BLaER1 (cell line): ENCODE data around the gene PCBP2.

Source experiments
- H3K27ac ChIP-seq: shearing (Covaris generic); formaldehyde crosslinking; 2 replicates; pipeline ENCODE4 v1.8.1; 2022
- H3K27me3 ChIP-seq: shearing (Covaris generic); formaldehyde crosslinking; 2 replicates; pipeline ENCODE4 v1.8.1; 2022
- H3K36me3 ChIP-seq: shearing (Covaris generic); formaldehyde crosslinking; 2 replicates; pipeline ENCODE4 v1.8.1; 2022
- H3K4me1 ChIP-seq: shearing (Covaris generic); formaldehyde crosslinking; 2 replicates; pipeline ENCODE4 v1.8.1; 2022
- H3K4me2 ChIP-seq: shearing (Covaris generic); formaldehyde crosslinking; 2 replicates; pipeline ENCODE4 v1.8.1; 2022
- H3K4me3 ChIP-seq: shearing (Covaris generic); formaldehyde crosslinking; 2 replicates; pipeline ENCODE4 v1.8.1; 2022
- H3K9ac ChIP-seq: shearing (Covaris generic); formaldehyde crosslinking; 2 replicates; pipeline ENCODE4 v1.8.1; 2022
- H3K9me3 ChIP-seq: shearing (Covaris generic); formaldehyde crosslinking; 2 replicates; pipeline ENCODE4 v1.8.1; 2022
- H4K20me1 ChIP-seq: shearing (Covaris generic); formaldehyde crosslinking; 2 replicates; pipeline ENCODE4 v1.8.1; 2022
- Cebpa-rat ChIP-seq: shearing (Covaris generic); IDR thresholded peaks from 2 replicates; pipeline ENCODE4 v1.8.1; 2022

PCBP2 gene

DNA sequence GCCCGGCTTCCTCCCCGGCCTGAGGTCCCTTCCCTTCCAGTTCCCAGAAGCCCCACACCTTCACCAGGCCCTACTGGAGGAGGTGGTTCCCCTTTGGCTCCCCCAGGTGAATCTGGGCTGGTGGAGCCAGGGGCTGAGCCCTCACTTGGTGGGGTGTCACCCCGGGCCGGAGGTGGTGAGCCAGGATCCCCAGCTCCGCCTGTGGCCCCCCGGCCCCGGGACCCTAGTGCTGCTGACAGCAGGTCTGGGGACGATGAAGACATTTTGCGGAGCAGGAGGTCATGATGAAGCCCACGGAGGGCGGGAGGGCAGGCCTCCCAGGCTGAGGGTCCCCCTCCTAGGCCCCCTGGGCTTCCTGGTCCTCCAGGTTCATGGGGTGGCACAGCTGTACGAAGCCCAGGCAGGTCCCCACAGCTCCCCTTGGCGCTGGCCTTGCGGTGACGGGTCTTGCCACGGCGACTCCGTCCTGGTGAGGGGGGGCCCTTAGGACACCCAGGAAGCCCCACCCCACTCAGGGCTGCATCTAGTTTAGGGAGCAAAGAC, 30.8 kb downstream of the PCBP2 start:
- Histone ChIP-seq H3K27ac (no peak overlapping the region), H4K20me1 (peaks cover 100% of the 10 kb centered on the region)

DNA sequence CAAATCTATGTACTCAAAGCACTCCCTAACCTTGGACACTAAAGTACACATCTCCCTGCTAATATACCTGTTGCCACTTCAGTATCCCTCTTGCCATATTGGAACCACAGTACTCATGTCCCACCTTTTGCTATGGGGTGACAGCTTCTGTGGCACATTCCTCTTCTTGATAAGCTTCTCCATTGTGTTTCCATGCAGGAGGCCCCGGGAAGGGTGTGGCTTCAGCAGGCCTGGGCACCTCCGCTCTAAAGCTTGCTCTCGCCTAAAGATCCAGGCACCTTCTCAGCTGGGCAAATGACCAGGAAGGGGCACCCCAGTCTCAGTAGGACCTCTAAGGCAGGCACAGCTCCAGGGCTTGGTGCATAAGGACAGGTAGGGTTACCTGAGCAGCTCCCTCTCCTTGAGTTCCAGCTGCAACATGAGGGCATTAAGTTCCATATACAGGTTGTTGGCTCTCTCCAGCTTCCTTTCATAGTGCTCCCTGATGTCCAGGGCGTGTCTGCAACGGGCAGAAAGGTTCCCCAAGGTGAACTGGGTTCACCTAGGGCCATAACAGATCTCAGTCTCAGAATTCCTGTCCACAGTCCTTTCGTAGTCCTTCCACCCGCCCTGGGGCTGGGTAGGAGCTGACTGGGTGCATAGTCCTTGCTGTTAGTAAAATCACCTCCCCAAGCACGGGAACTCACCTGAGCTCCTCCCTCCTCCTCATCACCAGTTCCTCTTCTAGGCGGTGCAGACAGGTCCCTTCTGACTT, 31.5 kb downstream of the PCBP2 start:
- peaks cover 100% of the 10 kb centered on the region for H3K36me3 ChIP-seq
- 0 out of 2 replicates have a peak, but pooled peaks cover 3% of the 10 kb centered on the region for H3K27me3 ChIP-seq
- H3K4me2 ChIP-seq, result no peak overlapping the region
- no peak overlapping the region for H3K9ac ChIP-seq
- H4K20me1 ChIP-seq, result peaks cover 100% of the 10 kb centered on the region
- no peak overlapping the region for H3K27ac ChIP-seq
- H3K9me3 ChIP-seq, result no peaks in the 10 kb centered on the region
- no peak overlapping the region for H3K4me3 ChIP-seq
- peaks cover 8% of the 10 kb centered on the region; the same call in 1 of the 2 replicates for H3K4me1 ChIP-seq
- TF ChIP-seq Cebpa-rat, result no peak

More for the DNA sequence above, 30.8 kb downstream of the PCBP2 start:
- H3K9ac ChIP-seq, result no peak overlapping the region
- peaks cover 100% of the 10 kb centered on the region for H3K36me3 ChIP-seq
- H3K4me2 ChIP-seq, result no peak overlapping the region
- no peak for TF ChIP-seq Cebpa-rat
- 0 out of 2 replicates have a peak, but pooled peaks cover 3% of the 10 kb centered on the region for H3K27me3 ChIP-seq
- H3K4me1 ChIP-seq, result peaks cover 8% of the 10 kb centered on the region; the same call in 1 of the 2 replicates
- H3K4me3 ChIP-seq, result no peak overlapping the region
- H3K9me3 ChIP-seq, result no peaks in the 10 kb centered on the region

DNA sequence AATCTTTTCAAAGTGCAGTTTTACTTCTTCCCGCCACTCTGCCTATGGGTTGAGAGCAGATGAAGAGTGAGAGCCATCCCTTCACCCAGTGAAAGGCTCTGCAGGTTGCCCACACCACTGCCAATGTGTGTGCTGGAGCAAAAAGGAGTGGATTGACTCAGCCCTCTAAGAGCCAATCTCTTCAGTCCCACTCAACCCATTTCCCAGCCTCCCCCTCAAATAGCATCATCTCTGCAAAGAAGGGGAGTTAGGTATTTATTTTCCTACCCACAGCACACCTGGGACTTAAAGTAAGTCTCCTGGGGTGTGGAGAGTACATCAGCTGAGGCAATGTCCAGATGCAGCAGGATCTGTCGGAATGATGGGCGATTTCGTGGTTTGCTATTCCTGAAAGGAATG, 32.1 kb downstream of the PCBP2 start:
- Histone ChIP-seq H3K27ac (no peak overlapping the region), H3K4me2 (no peak overlapping the region), H3K4me3 (no peak overlapping the region), H4K20me1 (peaks cover 94% of the 10 kb centered on the region), H3K36me3 (peaks cover 95% of the 10 kb centered on the region), H3K9me3 (no peaks in the 10 kb centered on the region), H3K4me1 (peaks cover 8% of the 10 kb centered on the region; the same call in 1 of the 2 replicates), H3K9ac (no peak overlapping the region), H3K27me3 (0 out of 2 replicates have a peak, but pooled peaks cover 3% of the 10 kb centered on the region)
- TF ChIP-seq Cebpa-rat, result no peak

DNA sequence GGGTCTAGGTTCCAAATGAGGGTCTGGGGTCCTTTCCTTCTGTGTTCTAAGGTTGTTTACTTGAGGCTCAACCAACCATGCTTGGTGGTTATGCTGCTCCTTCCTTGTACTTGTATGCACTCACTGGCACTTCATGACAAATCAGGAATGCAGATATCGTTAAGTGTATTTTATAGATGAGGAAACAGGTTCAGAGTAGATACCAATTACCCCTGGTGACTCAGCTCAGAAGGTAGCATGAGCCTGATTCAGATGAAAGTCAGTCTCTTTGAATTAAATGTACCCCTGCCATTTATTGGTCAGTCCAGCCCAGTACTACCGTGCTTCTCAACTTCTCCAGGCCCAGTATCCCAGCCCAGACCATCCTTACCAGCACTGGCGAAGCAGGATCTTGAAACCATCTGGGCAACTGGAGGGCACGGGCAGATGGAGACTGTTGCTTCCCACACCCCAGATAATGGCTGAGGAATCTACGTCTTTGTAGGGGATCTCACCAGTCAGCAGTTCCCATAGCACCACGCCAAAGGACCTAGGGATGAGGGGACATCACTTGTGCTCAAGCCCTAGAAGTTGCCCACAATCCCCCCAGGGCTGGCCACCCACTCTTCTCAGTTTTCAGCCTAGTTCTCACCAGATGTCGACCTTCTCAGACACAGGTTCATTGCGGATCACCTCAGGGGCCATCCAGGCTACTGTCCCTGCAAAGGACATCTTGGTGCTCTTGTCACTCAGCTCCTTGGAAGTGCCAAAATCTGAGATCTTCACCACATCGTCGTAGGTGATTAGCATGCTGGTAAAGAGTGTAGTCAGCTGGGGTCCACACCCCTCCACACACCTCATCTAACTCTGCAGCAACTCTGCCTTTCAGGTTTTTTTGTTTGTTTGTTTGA, 33.0 kb downstream of the PCBP2 start:
- no peak overlapping the region for H3K4me3 ChIP-seq
- H3K27ac ChIP-seq, result no peak overlapping the region
- 0 out of 2 replicates have a peak, but pooled peaks cover 3% of the 10 kb centered on the region for H3K27me3 ChIP-seq
- H3K36me3 ChIP-seq, result peaks cover 85% of the 10 kb centered on the region
- H3K9me3 ChIP-seq, result no peaks in the 10 kb centered on the region
- no peak overlapping the region for H3K9ac ChIP-seq
- H3K4me1 ChIP-seq, result peaks cover 8% of the 10 kb centered on the region; the same call in 1 of the 2 replicates
- no peak for TF ChIP-seq Cebpa-rat
- no peak overlapping the region for H3K4me2 ChIP-seq
- peaks cover 91% of the 10 kb centered on the region for H4K20me1 ChIP-seq

DNA sequence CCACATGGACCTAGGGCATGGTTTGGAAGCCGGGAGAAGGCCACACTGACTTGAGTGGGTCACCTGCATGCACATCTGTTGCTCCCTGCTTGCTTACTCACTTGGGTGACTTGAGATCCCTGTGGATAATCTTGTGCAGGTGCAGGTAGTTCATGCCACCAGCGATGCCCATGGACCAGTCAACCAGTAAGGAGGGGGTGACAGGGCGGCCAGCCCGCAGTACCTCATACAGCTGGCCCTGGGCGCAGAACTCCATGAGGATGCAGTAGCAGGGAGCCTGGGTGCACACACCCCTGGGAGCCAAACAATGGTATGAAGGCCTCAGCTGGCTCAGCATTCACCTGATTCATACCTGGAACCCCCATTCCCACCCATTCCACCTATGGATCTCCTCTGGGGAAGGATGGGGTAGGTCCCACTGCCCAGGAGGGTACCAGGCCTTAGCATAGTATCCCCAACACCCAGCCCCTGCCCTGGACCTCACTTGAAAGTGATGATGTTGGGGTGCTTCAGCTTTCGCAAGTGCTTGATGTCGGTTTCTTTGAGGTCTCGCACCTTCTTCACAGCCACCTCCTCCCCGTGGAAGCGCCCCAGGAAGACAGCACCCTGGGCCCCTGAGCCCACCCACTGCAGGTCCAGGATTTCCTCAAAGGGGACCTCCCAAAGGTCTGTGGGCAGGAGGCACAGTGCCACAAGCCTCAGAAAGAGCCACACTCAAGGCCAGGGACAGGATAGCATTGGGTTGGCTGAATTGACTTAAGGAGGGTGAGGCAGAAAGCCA, 34.2 kb downstream of the PCBP2 start:
- Histone ChIP-seq H3K4me3 (no peak overlapping the region), H3K27ac (0 out of 2 replicates have a peak overlapping the region, but pooled peaks have one; percentile 38), H3K4me2 (no peak overlapping the region), H3K36me3 (peaks cover 73% of the 10 kb centered on the region), H3K9me3 (no peaks in the 10 kb centered on the region), H3K4me1 (peaks cover 17% of the 10 kb centered on the region), H3K27me3 (0 out of 2 replicates have a peak, but pooled peaks cover 3% of the 10 kb centered on the region), H3K9ac (no peak overlapping the region), H4K20me1 (peaks cover 81% of the 10 kb centered on the region)
- no peak for TF ChIP-seq Cebpa-rat

DNA sequence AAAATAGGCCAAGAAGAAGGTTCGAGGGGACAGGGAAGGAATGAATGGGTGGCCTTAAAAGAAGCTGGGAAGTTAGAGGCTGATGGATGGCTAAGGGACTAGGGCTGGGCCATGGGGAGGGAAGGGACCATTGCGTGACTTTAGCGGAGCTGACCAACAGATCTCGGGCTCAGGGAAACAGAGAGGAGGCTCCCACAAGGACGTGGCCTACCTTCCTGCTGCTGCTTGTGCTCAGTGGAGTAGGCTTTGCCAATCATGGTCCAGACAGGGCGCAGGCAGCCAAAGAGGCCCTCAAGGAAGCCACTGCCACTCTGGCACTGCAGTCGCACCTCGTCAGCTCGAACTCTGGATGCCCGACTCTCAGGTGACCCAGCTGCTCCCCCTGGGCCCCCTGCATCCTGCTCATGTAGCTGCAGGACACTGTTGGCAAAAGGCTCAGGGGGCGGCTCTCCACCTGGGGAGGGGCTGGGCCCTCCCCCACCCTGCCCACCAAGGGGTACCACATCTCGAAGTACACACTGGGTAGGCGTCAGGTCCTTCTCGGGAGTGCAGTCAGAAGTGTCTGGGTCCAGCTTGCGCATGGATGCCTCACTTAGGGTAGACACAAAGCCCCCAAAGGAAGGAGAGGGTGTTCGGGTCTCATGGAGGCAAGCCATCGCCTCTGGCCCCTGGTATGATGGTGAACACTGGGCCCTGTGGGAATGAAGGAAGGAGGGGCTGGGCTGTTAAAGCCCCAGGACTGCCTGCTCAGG, 35.0 kb downstream of the PCBP2 start:
- H3K27ac ChIP-seq, result 0 out of 2 replicates have a peak overlapping the region, but pooled peaks have one; percentile 38
- H3K9me3 ChIP-seq, result no peaks in the 10 kb centered on the region
- peaks cover 20% of the 10 kb centered on the region for H3K4me1 ChIP-seq
- H3K36me3 ChIP-seq, result peaks cover 66% of the 10 kb centered on the region
- TF ChIP-seq Cebpa-rat, result no peak
- no peak overlapping the region for H3K4me2 ChIP-seq
- no peak overlapping the region for H3K9ac ChIP-seq
- H4K20me1 ChIP-seq, result peaks cover 75% of the 10 kb centered on the region
- H3K4me3 ChIP-seq, result no peak overlapping the region
- 0 out of 2 replicates have a peak, but pooled peaks cover 3% of the 10 kb centered on the region for H3K27me3 ChIP-seq

DNA sequence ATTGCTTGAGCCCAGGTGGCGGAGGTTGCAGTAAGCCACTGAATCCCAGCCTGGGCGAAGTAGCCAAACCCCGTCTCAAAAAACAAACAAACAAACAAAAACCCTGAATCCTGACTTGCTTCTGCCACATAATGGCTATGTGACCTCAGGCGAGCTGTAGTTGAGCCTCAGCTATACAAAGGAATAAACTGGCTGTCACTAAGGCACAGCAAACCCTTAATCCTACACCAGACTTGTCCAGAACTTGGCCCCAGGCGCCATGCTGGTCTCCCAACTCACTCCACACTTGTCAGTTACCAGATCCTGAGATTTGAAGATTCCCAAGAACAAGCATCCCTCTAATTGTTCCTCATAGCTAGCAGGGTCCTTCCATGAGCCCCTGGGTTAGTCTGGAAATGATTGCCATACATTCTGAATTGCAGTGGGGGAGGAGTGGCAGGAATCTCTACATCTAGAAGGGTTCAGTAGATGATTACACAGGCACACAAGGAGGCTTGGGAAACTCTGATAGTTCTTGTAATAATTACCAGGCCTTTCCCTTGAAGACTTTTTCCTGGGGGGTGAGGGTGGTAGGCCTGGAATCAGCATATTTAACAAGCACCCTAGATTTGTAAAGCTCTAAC, 37.5 kb downstream of the PCBP2 start:
- no peak overlapping the region for H3K4me3 ChIP-seq
- H3K4me2 ChIP-seq, result no peak overlapping the region
- TF ChIP-seq Cebpa-rat, result no peak
- peaks cover 55% of the 10 kb centered on the region for H4K20me1 ChIP-seq
- no peaks in the 10 kb centered on the region for H3K9me3 ChIP-seq
- H3K27ac ChIP-seq, result no peak overlapping the region
- no peak overlapping the region for H3K9ac ChIP-seq
- peaks cover 38% of the 10 kb centered on the region for H3K4me1 ChIP-seq
- H3K36me3 ChIP-seq, result peaks cover 41% of the 10 kb centered on the region
- H3K27me3 ChIP-seq, result 0 out of 2 replicates have a peak, but pooled peaks cover 3% of the 10 kb centered on the region

DNA sequence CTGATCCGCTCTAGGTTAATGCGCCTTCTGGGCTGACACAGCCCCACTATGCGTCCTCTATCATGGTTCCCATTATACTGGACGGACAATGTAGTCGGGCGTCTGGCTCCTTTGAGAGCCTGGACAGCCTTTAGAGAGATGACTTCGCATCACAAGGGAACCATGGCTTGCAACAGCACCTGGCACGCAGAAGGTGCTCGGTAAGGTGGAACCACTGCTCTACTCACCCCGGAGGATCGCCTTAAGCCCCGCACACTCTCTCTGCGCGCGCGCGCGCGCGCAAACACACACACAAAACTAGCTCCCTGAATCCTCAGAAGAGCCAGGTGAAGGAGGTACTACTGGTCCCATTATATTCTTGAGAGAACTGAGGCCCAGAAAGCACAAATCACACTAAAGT, 40.3 kb downstream of the PCBP2 start:
- TF ChIP-seq Cebpa-rat, result no peak
- H3K9me3 ChIP-seq, result no peaks in the 10 kb centered on the region
- H3K27ac ChIP-seq, result peak overlapping the region; percentile 44; the same call in 1 of the 2 replicates
- no peak overlapping the region for H3K9ac ChIP-seq
- peaks cover 57% of the 10 kb centered on the region for H3K4me1 ChIP-seq
- peak overlapping the region; percentile 90 for H3K4me2 ChIP-seq
- H4K20me1 ChIP-seq, result peaks cover 26% of the 10 kb centered on the region
- H3K27me3 ChIP-seq, result no peaks in the 10 kb centered on the region
- peaks cover 15% of the 10 kb centered on the region for H3K36me3 ChIP-seq
- no peak overlapping the region for H3K4me3 ChIP-seq
